ENCODE data around the gene PIK3CB. TPM values are rescaled to one million over a fixed set of nuclear protein-coding genes. Genes with fewer than 3 reads are reported as not detected.
"Not testable (repeated sequence)": the region's sequence is repeated elsewhere in the genome, so short reads cannot be mapped to it uniquely, and the experiment has no call there.

PIK3CB gene
- total and polyA plus RNA-seq, 11 donors, result 6.9 to 38.1 (median 29.4) TPM

- Histone ChIP-seq H3K9me3 (no peaks in the 10 kb centered on the region), H3K4me1 (peaks cover 0 to 22% (median 0%) of the 10 kb centered on the region in 12 donors), H3K27ac (peak overlapping the region in 1 of 12 donors; percentile 45), H3K27me3 (no peaks in the 10 kb centered on the region), H3K4me3 (no peak overlapping the region), H3K36me3 (no peaks in the 10 kb centered on the region)
- intact Hi-C loops (cut with DNase I), result no loop called here
- WGBS, 4 donors, result 71 to 89% (median 83%) methylated on average over 3 of the region's 3 CpGs
- ATAC-seq (no peak), DNase-seq (no peak)
- TF ChIP-seq CTCF (IDR thresholded peaks at IDR 0.05) (no peak), POLR2A (IDR thresholded peaks at IDR 0.05) (no peak)
These were observed 28.2 kb downstream of the PIK3CB start for GRCh38 chr3:138806376-138807080.

GRCh38 chr3:138803006-138803653 is 31.6 kb downstream of the PIK3CB start:
- Histone ChIP-seq H3K4me3 (no peak overlapping the region), H3K27me3 (no peaks in the 10 kb centered on the region), H3K9me3 (no peaks in the 10 kb centered on the region), H3K4me1 (peaks cover 0 to 20% (median 3%) of the 10 kb centered on the region in 12 donors), H3K27ac (peak overlapping the region in 1 of 12 donors; percentile 19), H3K36me3 (no peaks in the 10 kb centered on the region)
- TF ChIP-seq POLR2A (IDR thresholded peaks at IDR 0.05) (no peak), CTCF (IDR thresholded peaks at IDR 0.05) (no peak)
- intact Hi-C loops (cut with DNase I), result no loop called here
- DNase-seq, result no peak
- WGBS, 4 donors, result 76 to 87% (median 85%) methylated on average over 2 of the region's 2 CpGs
- ATAC-seq, result no peak

DNA sequence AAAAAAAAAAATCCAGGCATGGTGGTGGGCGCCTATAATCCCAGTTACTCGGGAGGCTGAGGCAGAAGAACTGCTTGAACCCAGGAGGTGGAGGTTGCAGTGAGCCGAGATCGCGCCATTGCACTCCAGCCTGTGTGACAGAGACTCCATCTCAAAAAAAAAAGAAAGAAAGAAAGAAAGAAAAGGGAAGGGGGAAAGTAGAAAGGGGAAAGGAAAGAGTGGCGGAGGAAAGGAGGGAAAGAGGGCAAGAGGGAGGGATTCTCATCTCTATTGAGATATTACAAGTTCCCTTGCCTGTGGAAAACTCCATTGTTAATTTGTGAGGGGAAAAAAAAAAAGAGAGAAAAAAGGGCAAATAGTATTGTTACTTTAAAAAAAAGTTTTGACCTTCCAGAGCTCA is 32.5 kb downstream of the PIK3CB start:
- H3K9me3 ChIP-seq; H3K36me3 ChIP-seq; intact Hi-C loops (cut with DNase I); H3K4me3 ChIP-seq; ATAC-seq; H3K27me3 ChIP-seq; DNase-seq: not testable (repeated sequence)
- H3K4me1 ChIP-seq, result peaks cover 0 to 27% (median 11%) of the 10 kb centered on the region in 12 donors
- WGBS, 4 donors, result 93 to 97% (median 95%) methylated on average over 6 of the region's 6 CpGs
- H3K27ac ChIP-seq, result peak overlapping the region in 1 of 12 donors; percentile 19

DNA sequence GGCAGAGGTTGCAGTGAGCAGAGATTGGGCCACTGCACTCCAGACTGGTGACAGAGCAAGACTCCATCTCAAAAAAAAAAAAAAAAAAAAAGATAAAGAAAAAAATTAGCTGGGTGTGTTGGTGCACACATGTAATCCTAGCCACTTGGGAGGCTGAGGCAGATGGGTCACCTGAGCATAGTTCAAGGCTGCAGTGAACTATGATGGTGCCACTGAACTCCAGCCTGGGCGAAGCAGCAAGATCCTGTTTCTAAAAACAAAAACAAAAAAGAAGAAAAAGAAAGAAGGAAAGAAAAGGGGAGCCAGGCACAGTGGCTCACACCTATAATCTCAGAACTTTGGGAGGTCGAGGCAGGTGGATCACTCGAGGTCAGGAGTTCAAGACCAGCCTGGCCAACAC is 32.9 kb downstream of the PIK3CB start:
- DNase-seq (no peak), ATAC-seq (no peak)
- Histone ChIP-seq H3K9me3 (no peaks in the 10 kb centered on the region), H3K36me3 (no peaks in the 10 kb centered on the region), H3K27me3 (no peaks in the 10 kb centered on the region), H3K27ac (peak overlapping the region in 1 of 12 donors; percentile 78), H3K4me3 (no peak overlapping the region), H3K4me1 (peaks cover 0 to 25% (median 12%) of the 10 kb centered on the region in 12 donors)
- 96 to 98% (median 97%) methylated on average over 3 of the region's 3 CpGs for WGBS, 4 donors
- intact Hi-C loops (cut with DNase I), result no loop called here
- no peak for TF ChIP-seq CTCF (IDR thresholded peaks at IDR 0.05)
- TF ChIP-seq POLR2A (IDR thresholded peaks at IDR 0.05), result no peak

Measured in heart left ventricle (tissue), 16 donors.